ENCODE measurements around the gene H1-8. TPM values are rescaled to one million over a fixed set of nuclear protein-coding genes. Genes with fewer than 3 reads are reported as not detected.
A peak's percentile ranks its signal among the peaks of the same experiment; 100 is the strongest.
"Not testable (repeated sequence)": the region's sequence is repeated elsewhere in the genome, so short reads cannot be mapped to it uniquely, and the experiment has no call there.

The H1-8 gene
- total RNA-seq, 1 experiment from 2014 or later: not detected

GRCh38 chr3:129535075-129535474, 7.9 kb upstream of the H1-8 start:
- Histone ChIP-seq H3K4me3 (ENCODE audit: insufficient read depth, low read depth, low read length) (no peak overlapping the region), H3K27me3 (ENCODE audit: control insufficient read depth, insufficient read depth, low read length) (no peaks in the 10 kb centered on the region), H3K36me3 (replicated peaks; ENCODE audit: control insufficient read depth, insufficient read depth, low read length) (no peaks in the 10 kb centered on the region)
- no peak for DNase-seq

- Histone ChIP-seq H3K36me3 (replicated peaks; ENCODE audit: control insufficient read depth, insufficient read depth, low read length) (no peaks in the 10 kb centered on the region), H3K4me3 (ENCODE audit: insufficient read depth, low read depth, low read length) (no peak overlapping the region), H3K27me3 (ENCODE audit: control insufficient read depth, insufficient read depth, low read length) (no peaks in the 10 kb centered on the region)
- peak; percentile 69 for DNase-seq
Measured at GRCh38 chr3:129536374-129536667, 6.7 kb upstream of the H1-8 start.

- DNase-seq: no peak
Measured at GRCh38 chr3:129536804-129537203, 6.2 kb upstream of the H1-8 start.

GRCh38 chr3:129539206-129539605, 3.8 kb upstream of the H1-8 start:
- Histone ChIP-seq H3K27me3 (ENCODE audit: control insufficient read depth, insufficient read depth, low read length) (no peaks in the 10 kb centered on the region), H3K36me3 (replicated peaks; ENCODE audit: control insufficient read depth, insufficient read depth, low read length) (no peaks in the 10 kb centered on the region), H3K4me3 (ENCODE audit: insufficient read depth, low read depth, low read length) (no peak overlapping the region)
- DNase-seq: no peak

More at GRCh38 chr3:129536804-129537203, 6.2 kb upstream of the H1-8 start:
- no peaks in the 10 kb centered on the region for H3K27me3 ChIP-seq (ENCODE audit: control insufficient read depth, insufficient read depth, low read length)
- no peaks in the 10 kb centered on the region for H3K36me3 ChIP-seq (replicated peaks; ENCODE audit: control insufficient read depth, insufficient read depth, low read length)
- H3K4me3 ChIP-seq (ENCODE audit: insufficient read depth, low read depth, low read length): no peak overlapping the region

GRCh38 chr3:129540776-129541516, 2.0 kb upstream of the H1-8 start:
- no peak for DNase-seq
- Histone ChIP-seq H3K36me3 (replicated peaks; ENCODE audit: control insufficient read depth, insufficient read depth, low read length) (no peaks in the 10 kb centered on the region), H3K4me3 (ENCODE audit: insufficient read depth, low read depth, low read length) (no peak overlapping the region), H3K27me3 (ENCODE audit: control insufficient read depth, insufficient read depth, low read length) (no peaks in the 10 kb centered on the region)

GRCh38 chr3:129542747-129543146, 228 bp upstream of the H1-8 start:
- Histone ChIP-seq H3K4me3 (ENCODE audit: insufficient read depth, low read depth, low read length) (no peak overlapping the region), H3K36me3 (replicated peaks; ENCODE audit: control insufficient read depth, insufficient read depth, low read length) (no peaks in the 10 kb centered on the region), H3K27me3 (ENCODE audit: control insufficient read depth, insufficient read depth, low read length) (no peaks in the 10 kb centered on the region)
- no peak for DNase-seq

- Histone ChIP-seq H3K4me3 (ENCODE audit: insufficient read depth, low read depth, low read length) (no peak overlapping the region), H3K27me3 (ENCODE audit: control insufficient read depth, insufficient read depth, low read length) (no peaks in the 10 kb centered on the region), H3K36me3 (replicated peaks; ENCODE audit: control insufficient read depth, insufficient read depth, low read length) (no peaks in the 10 kb centered on the region)
- DNase-seq: no peak
Measured at GRCh38 chr3:129543999-129544398, 1.0 kb downstream of the H1-8 start.

GRCh38 chr3:129545951-129546350, 3.0 kb downstream of the H1-8 start:
- not testable (repeated sequence) for H3K36me3 ChIP-seq (replicated peaks; ENCODE audit: control insufficient read depth, insufficient read depth, low read length); H3K27me3 ChIP-seq (ENCODE audit: control insufficient read depth, insufficient read depth, low read length); DNase-seq; H3K4me3 ChIP-seq (ENCODE audit: insufficient read depth, low read depth, low read length)

- peak; percentile 58 for DNase-seq
- Histone ChIP-seq H3K27me3 (ENCODE audit: control insufficient read depth, insufficient read depth, low read length) (no peaks in the 10 kb centered on the region), H3K36me3 (replicated peaks; ENCODE audit: control insufficient read depth, insufficient read depth, low read length) (no peaks in the 10 kb centered on the region), H3K4me3 (ENCODE audit: insufficient read depth, low read depth, low read length) (no peak overlapping the region)
Measured at GRCh38 chr3:129547241-129547640, 4.3 kb downstream of the H1-8 start.

GRCh38 chr3:129548104-129548965, 5.4 kb downstream of the H1-8 start:
- no peaks in the 10 kb centered on the region for H3K27me3 ChIP-seq (ENCODE audit: control insufficient read depth, insufficient read depth, low read length)
- H3K4me3 ChIP-seq (ENCODE audit: insufficient read depth, low read depth, low read length): no peak overlapping the region
- no peak for DNase-seq
- no peaks in the 10 kb centered on the region for H3K36me3 ChIP-seq (replicated peaks; ENCODE audit: control insufficient read depth, insufficient read depth, low read length)

GRCh38 chr3:129549006-129549800, 6.2 kb downstream of the H1-8 start:
- H3K27me3 ChIP-seq (ENCODE audit: control insufficient read depth, insufficient read depth, low read length): no peaks in the 10 kb centered on the region
- H3K4me3 ChIP-seq (ENCODE audit: insufficient read depth, low read depth, low read length): no peak overlapping the region
- DNase-seq: no peak
- H3K36me3 ChIP-seq (replicated peaks; ENCODE audit: control insufficient read depth, insufficient read depth, low read length): no peaks in the 10 kb centered on the region

GRCh38 chr3:129549805-129550204, 6.8 kb downstream of the H1-8 start:
- H3K27me3 ChIP-seq (ENCODE audit: control insufficient read depth, insufficient read depth, low read length): no peaks in the 10 kb centered on the region
- H3K36me3 ChIP-seq (replicated peaks; ENCODE audit: control insufficient read depth, insufficient read depth, low read length): no peaks in the 10 kb centered on the region
- no peak for DNase-seq
- no peak overlapping the region for H3K4me3 ChIP-seq (ENCODE audit: insufficient read depth, low read depth, low read length)

GRCh38 chr3:129552287-129553050, 9.5 kb downstream of the H1-8 start:
- Histone ChIP-seq H3K36me3 (replicated peaks; ENCODE audit: control insufficient read depth, insufficient read depth, low read length) (no peaks in the 10 kb centered on the region; the same call in none of the 2 replicates), H3K27me3 (ENCODE audit: control insufficient read depth, insufficient read depth, low read length) (no peaks in the 10 kb centered on the region)
- DNase-seq: peak; percentile 67

GRCh38 chr3:129553171-129553570, 10.2 kb downstream of the H1-8 start:
- peak; percentile 70 for DNase-seq
- Histone ChIP-seq H3K27me3 (ENCODE audit: control insufficient read depth, insufficient read depth, low read length) (no peaks in the 10 kb centered on the region), H3K4me3 (ENCODE audit: insufficient read depth, low read depth, low read length) (no peak overlapping the region), H3K36me3 (replicated peaks; ENCODE audit: control insufficient read depth, insufficient read depth, low read length) (peaks cover 3% of the 10 kb centered on the region)

More at GRCh38 chr3:129552287-129553050, 9.5 kb downstream of the H1-8 start:
- H3K4me3 ChIP-seq (ENCODE audit: insufficient read depth, low read depth, low read length): no peak overlapping the region
